PC-9 (cell line): ENCODE measurements around the gene ACOXL. TPM values are rescaled to one million over a fixed set of nuclear protein-coding genes. Genes with fewer than 3 reads are reported as not detected.

Experiments used
- BruUV-seq: library from RNA; stranded (reverse); fragments of 400-500 nt; replicated peaks from 2 replicates; lab custom pipeline; 2021; lab: Mats Ljungman, UMichigan
- CTCF ChIA-PET: fragments of 300-600 bp; sonication (Branson Sonifier 250); formaldehyde crosslinking; loops from one replicate; lab custom pipeline; 2022; ENCODE audit warnings: antibody characterized with exemption; lab: Charles Lee
- POLR2A ChIA-PET: fragments of 300-600 bp; sonication (Branson Sonifier 250); formaldehyde crosslinking; loops from one replicate; lab custom pipeline; 2022; ENCODE audit warnings: antibody characterized with exemption; ENCODE audit not compliant: unreplicated experiment; lab: Charles Lee
- DNase-seq, 2 experiments: peaks; one replicate each; pipeline versions ENCODE4 v3.0.0 to v3.0.0-alpha.2; 2015 to 2022; ENCODE audit warnings: mixed read lengths in 1 of 2
- H2AFZ ChIP-seq: fragments of 200-600 bp; sonication (generic); 2 replicates; pipeline ENCODE4 v1.8.1; 2017; ENCODE audit warnings: antibody characterized with exemption
- H3F3A ChIP-seq: fragments of 200-600 bp; sonication (generic); 2 replicates; pipeline ENCODE4 v1.8.1; 2017; ENCODE audit warnings: antibody characterized with exemption, mild to moderate bottlenecking, low read depth; ENCODE audit not compliant: insufficient read depth
- H3K27ac ChIP-seq: fragments of 200-600 bp; sonication (generic); 2 replicates; pipeline ENCODE4 v1.6.1; 2016; ENCODE audit warnings: mixed run types
- H3K27me3 ChIP-seq: fragments of 200-600 bp; sonication (generic); 2 replicates; pipeline ENCODE4 v1.6.1; 2016; ENCODE audit warnings: low read depth, mixed run types; ENCODE audit not compliant: insufficient read depth
- H3K36me3 ChIP-seq: fragments of 200-600 bp; sonication (generic); 2 replicates; pipeline ENCODE4 v1.6.1; 2016; ENCODE audit warnings: low read depth, mixed run types
- H3K4me1 ChIP-seq: fragments of 200-600 bp; sonication (generic); replicated peaks from 2 replicates; pipeline ENCODE4 v1.6.1; 2016; ENCODE audit warnings: mixed run types; ENCODE audit not compliant: insufficient read depth
- H3K4me2 ChIP-seq: fragments of 200-600 bp; sonication (generic); 2 replicates; pipeline ENCODE4 v1.6.1; 2017; ENCODE audit warnings: mixed run types
- H3K4me3 ChIP-seq: fragments of 200-600 bp; sonication (generic); 2 replicates; pipeline ENCODE4 v1.6.1; 2016; ENCODE audit warnings: mixed run types
- H3K79me2 ChIP-seq: fragments of 200-600 bp; sonication (generic); 2 replicates; pipeline ENCODE4 v1.6.1; 2017; ENCODE audit warnings: low read depth, mixed run types
- H3K9me2 ChIP-seq: fragments of 200-600 bp; sonication (generic); 2 replicates; pipeline ENCODE4 v1.8.1; 2017; ENCODE audit warnings: mild to moderate bottlenecking; ENCODE audit not compliant: insufficient read depth
- H3K9me3 ChIP-seq: fragments of 200-600 bp; sonication (generic); 2 replicates; pipeline ENCODE4 v1.8.1; 2016; ENCODE audit warnings: low read depth; ENCODE audit not compliant: insufficient read depth
- H4K20me1 ChIP-seq: fragments of 200-600 bp; sonication (generic); 2 replicates; pipeline ENCODE4 v1.8.1; 2017; ENCODE audit not compliant: insufficient read depth
- CTCF ChIP-seq: fragments of 200-600 bp; sonication (generic); conservative IDR thresholded peaks from 2 replicates; pipeline ENCODE4 v1.6.1; 2017; ENCODE audit warnings: mixed run types, antibody characterized with exemption, mild to moderate bottlenecking, moderate library complexity
- EZH2 ChIP-seq: fragments of 200-600 bp; sonication (generic); IDR thresholded peaks from 2 replicates; pipeline ENCODE4 v1.8.0; 2017; ENCODE audit warnings: antibody characterized with exemption, low read depth
- intact Hi-C: fragments of 100-400 bp; cut with micrococcal nuclease; formaldehyde crosslinking; loops from one replicate; pipeline ENCODE4 v1.10.0; 2022; ENCODE audit not compliant: unreplicated experiment
- total RNA-seq: library from RNA; stranded (reverse); gene quantifications from 2 replicates; pipeline ENCODE4 v1.2.3, GENCODE V29; 2021

Gene ACOXL
- total RNA-seq, 1 experiment from 2014 or later, result 10.7 TPM

GRCh38 chr2:110790907-110791306, 58.5 kb downstream of the ACOXL start:
- TF ChIP-seq CTCF (no peak), EZH2 (no peak)
- Histone ChIP-seq H3K27ac (no peak overlapping the region), H3K9me3 (no peaks in the 10 kb centered on the region), H3K9me2 (no peaks in the 10 kb centered on the region), H3K79me2 (no peaks in the 10 kb centered on the region), H3K4me1 (no peaks in the 10 kb centered on the region), H3K27me3 (no peaks in the 10 kb centered on the region), H3K4me2 (no peak overlapping the region), H3K36me3 (peaks cover 2% of the 10 kb centered on the region; the same call in 1 of the 2 replicates), H3K4me3 (no peak overlapping the region), H4K20me1 (no peaks in the 10 kb centered on the region), H3F3A (no peaks in the 10 kb centered on the region), H2AFZ (no peak overlapping the region)
- BruUV-seq, result no TSS peak
- intact Hi-C loops, result no loop called here
- ChIA-PET CTCF (no interaction called here), POLR2A (no interaction called here)
- no peak for DNase-seq

GRCh38 chr2:110791435-110791834, 59.1 kb downstream of the ACOXL start:
- H3K27me3 ChIP-seq, result no peaks in the 10 kb centered on the region
- no peaks in the 10 kb centered on the region for H3K79me2 ChIP-seq
- no peak overlapping the region for H3K4me3 ChIP-seq
- H2AFZ ChIP-seq, result no peak overlapping the region
- no peaks in the 10 kb centered on the region for H3F3A ChIP-seq
- no peaks in the 10 kb centered on the region for H3K9me3 ChIP-seq
- POLR2A ChIA-PET, result no interaction called here
- TF ChIP-seq CTCF, result no peak
- TF ChIP-seq EZH2, result no peak
- CTCF ChIA-PET, result no interaction called here
- no peak for DNase-seq
- H3K4me1 ChIP-seq, result no peaks in the 10 kb centered on the region
- intact Hi-C loops, result no loop called here
- no peaks in the 10 kb centered on the region for H3K9me2 ChIP-seq
- no peaks in the 10 kb centered on the region for H3K36me3 ChIP-seq
- no peaks in the 10 kb centered on the region for H4K20me1 ChIP-seq
- H3K27ac ChIP-seq, result no peak overlapping the region
- H3K4me2 ChIP-seq, result no peak overlapping the region
- BruUV-seq, result no TSS peak

GRCh38 chr2:110793034-110793433, 60.7 kb downstream of the ACOXL start:
- no peak for TF ChIP-seq CTCF
- ChIA-PET POLR2A (no interaction called here), CTCF (no interaction called here)
- Histone ChIP-seq H3K27me3 (no peaks in the 10 kb centered on the region), H3K27ac (no peak overlapping the region), H3F3A (no peaks in the 10 kb centered on the region), H4K20me1 (no peaks in the 10 kb centered on the region), H3K36me3 (no peaks in the 10 kb centered on the region), H3K4me2 (no peak overlapping the region), H3K4me1 (no peaks in the 10 kb centered on the region), H3K79me2 (no peaks in the 10 kb centered on the region), H3K4me3 (no peak overlapping the region), H3K9me2 (no peaks in the 10 kb centered on the region), H3K9me3 (no peaks in the 10 kb centered on the region), H2AFZ (no peak overlapping the region)
- BruUV-seq, result no TSS peak
- intact Hi-C loops, result no loop called here
- DNase-seq, result no peak
